Suppressor macrophage treated with lipopolysaccharide for 1 hour (primary cell): ENCODE measurements around the gene NLRC5.
"Not testable (repeated sequence)": the region's sequence is repeated elsewhere in the genome, so short reads cannot be mapped to it uniquely, and the experiment has no call there.

ENCODE experiments used
- DNase-seq, 3 donors: peaks; one replicate each; pipeline ENCODE4 v3.0.0-alpha.2; 2020 to 2022

Gene NLRC5

DNA sequence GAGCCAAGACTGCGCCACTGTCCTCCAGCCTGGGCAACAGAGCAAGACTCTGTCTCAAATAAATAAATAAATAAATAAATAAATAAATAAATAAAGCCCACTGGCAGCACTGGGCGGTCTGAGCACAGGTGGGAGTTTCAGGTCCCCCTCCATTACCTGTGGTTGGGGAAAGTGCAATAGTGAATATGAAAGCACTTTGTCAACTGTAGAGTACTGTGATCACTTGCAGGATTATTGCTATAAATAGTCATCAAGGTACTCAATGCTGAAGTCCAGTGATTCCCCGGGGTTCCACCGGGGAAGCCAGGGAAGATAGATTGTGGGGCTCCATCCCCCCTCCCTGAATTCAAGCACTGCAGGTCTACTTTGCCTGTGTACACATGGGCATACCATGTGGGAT lies 60.3 kb downstream of the NLRC5 start:
- no peak for DNase-seq

- DNase-seq, result peak; percentile 85 to 89 (median 89)
Observed at GRCh38 chr16:57051696-57052228, 62.4 kb downstream of the NLRC5 start.

GRCh38 chr16:57053206-57053605 lies 63.8 kb downstream of the NLRC5 start:
- no peak for DNase-seq

GRCh38 chr16:57054338-57054737 lies 65.0 kb downstream of the NLRC5 start:
- no peak for DNase-seq

GRCh38 chr16:57054771-57055170 lies 65.4 kb downstream of the NLRC5 start:
- DNase-seq, result no peak

DNA sequence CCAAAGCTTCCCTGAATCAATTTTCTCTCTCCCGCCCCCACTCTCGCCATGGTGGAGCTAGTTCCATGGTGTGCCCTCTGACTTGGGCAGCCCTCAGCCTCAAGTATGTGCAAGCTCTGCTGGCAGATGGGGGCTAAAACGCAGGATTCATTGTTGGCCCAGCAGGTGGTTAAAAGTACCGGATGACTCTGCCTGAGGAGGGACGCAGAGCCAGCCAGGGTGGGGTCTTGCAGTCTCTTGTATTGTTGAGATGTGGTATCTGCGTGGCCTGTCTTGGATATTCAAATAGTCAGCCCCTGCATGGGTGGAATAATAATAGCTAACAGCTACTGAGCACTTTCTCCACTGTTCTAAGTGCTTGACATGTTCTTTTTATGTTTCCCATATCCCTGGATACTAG lies 66.3 kb downstream of the NLRC5 start:
- no peak for DNase-seq

DNA sequence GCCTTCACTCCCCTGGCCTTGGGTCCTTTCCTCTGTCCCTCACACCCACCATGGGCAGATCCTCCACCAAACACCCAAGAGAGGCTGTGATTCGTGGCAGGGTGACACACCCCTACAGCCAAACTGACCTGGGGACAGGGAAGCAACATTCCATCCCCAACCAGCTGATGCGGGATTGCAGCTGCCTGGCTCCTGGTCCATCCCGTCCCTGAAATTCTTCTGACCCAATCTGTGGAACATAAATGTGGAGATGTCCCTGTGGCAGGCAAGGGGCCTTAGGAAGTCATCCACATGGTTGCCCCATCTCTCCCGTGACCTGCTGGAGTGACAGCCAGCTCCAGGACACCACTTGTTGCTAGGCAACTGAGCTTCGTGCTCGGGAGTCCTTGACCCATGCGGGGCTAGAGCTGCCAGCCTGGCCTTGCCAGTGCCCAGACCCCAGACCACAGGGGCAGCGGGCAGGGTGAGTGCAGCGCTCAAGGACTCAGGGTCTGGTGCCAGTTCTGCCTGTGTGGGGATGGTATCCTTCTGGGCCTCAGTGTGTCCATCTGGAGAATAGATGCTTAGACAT lies 69.0 kb downstream of the NLRC5 start:
- DNase-seq, result no peak

GRCh38 chr16:57060323-57061083 lies 71.1 kb downstream of the NLRC5 start:
- DNase-seq, result no peak

GRCh38 chr16:57061084-57061905 lies 71.9 kb downstream of the NLRC5 start:
- peak; percentile 43 to 75 (median 71) for DNase-seq

DNA sequence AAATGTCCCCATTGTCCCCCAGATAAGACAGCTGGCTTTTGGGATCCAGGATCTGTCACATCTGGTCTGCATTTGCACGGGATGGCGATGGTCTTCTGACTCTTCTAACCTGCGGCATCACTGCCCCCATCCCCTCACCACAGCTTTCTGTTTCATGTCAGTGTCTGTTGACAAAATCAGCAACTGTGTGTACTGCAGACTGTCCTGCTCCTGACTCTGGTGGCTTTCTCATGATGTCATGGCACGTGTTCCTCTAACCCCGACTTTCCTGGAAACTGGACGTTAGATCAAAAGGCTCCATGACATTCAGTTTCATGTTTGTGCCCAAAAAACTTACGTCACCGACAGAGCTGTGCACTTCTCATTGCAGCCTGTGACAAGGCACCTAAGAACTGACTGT lies 73.0 kb downstream of the NLRC5 start:
- peak; percentile 66 to 91 (median 75) for DNase-seq

GRCh38 chr16:57063189-57063588 lies 73.8 kb downstream of the NLRC5 start:
- not testable (repeated sequence) for DNase-seq

- no peak for DNase-seq
Observed at GRCh38 chr16:57064995-57065394, 75.6 kb downstream of the NLRC5 start.

- no peak for DNase-seq
Observed at GRCh38 chr16:57066625-57067024, 77.3 kb downstream of the NLRC5 start.

DNA sequence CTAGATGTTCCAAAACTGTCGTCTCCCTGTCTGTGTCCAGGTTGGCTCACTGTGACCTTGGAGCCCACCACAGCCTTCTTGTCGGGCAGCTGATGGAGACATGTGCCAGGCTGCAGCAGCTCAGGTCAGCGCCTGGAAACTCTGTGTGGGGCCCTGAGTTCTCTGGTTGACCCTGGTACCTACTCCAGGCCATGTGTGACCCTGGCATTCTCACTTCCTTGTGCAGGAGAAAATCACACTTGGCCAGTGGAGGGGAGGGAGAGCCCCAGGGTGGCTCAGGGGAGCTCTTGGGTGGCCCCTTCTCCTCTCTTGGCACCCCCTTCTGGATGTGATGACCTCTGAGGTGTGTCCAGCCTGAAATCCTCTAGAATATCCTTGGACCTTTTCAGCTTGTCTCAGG lies 78.0 kb downstream of the NLRC5 start:
- DNase-seq, result no peak

DNA sequence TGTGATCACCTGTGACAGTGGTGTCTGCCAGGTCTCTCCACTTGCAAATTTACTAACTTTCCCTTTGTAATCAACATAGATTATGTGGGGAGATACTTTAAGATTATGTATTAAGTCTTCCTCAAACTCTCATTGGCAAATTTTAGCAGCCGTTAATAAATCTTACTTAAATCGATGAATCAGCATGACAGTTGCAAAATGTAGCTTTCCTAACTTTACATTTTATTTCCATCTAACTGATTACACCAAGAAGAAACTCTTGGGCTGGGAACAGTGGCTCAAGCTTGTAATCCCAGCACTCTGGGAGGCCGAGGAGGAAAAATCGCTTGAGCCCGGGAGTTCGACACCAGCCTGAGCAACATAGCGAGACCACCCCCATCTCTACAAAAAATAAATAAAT lies 79.7 kb downstream of the NLRC5 start:
- DNase-seq, result peak in 1 of 3 donors; percentile 32

DNA sequence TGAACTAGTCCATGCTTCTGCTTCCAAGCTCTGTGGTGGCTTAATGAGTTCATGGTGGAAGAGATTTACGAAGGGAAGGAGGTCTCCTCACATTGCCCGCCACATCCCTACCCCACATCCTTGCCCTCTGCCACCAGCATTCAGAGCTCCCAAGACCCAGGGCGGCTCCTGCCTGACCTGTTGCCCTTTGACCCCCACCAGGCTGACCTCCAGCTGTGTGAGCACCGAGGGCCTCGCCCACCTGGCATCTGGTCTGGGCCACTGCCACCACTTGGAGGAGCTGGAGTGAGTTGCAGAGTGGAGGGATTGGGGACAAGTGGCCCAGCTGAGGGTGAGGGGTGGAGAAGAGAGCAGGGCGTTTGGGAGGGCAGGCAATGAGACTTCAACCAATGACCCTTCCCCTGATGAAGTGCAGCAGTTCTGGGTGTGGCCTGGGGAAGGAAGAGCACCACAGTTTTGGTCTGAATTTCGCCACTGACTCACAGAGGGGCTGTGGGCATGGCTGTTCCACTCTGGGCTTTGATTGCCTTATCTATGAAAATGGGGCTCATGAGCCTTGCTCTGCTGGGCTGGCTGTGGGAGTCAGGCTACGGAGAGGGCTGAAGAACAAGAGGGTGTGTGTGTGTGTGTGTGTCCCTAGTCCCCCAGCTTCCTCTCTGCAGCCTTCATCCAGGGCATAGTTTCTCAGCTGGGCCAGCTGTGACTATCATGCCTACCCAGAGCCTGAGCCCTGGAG lies 80.4 kb downstream of the NLRC5 start:
- DNase-seq, result peak; percentile 38 to 46 (median 40)

DNA sequence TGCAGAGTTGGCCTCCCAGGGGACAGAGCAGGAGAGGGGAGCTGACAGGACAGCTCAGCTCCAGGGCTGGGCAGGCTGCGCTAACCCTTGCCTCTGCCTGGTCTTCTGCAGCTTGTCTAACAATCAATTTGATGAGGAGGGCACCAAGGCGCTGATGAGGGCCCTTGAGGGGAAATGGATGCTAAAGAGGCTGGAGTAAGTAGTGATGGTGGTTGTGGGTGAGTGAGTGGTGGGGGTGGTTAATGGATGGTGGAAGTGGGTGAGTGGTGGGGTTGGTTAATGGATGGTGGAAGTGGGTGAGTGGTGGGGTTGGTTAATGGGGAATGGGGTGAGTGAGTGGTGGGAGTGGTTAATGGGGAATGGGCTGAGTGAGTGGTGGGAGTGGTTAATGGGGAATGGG lies 81.1 kb downstream of the NLRC5 start:
- DNase-seq, result no peak

GRCh38 chr16:57071081-57071732 lies 81.8 kb downstream of the NLRC5 start:
- DNase-seq, result peak; percentile 25 to 52 (median 42)

DNA sequence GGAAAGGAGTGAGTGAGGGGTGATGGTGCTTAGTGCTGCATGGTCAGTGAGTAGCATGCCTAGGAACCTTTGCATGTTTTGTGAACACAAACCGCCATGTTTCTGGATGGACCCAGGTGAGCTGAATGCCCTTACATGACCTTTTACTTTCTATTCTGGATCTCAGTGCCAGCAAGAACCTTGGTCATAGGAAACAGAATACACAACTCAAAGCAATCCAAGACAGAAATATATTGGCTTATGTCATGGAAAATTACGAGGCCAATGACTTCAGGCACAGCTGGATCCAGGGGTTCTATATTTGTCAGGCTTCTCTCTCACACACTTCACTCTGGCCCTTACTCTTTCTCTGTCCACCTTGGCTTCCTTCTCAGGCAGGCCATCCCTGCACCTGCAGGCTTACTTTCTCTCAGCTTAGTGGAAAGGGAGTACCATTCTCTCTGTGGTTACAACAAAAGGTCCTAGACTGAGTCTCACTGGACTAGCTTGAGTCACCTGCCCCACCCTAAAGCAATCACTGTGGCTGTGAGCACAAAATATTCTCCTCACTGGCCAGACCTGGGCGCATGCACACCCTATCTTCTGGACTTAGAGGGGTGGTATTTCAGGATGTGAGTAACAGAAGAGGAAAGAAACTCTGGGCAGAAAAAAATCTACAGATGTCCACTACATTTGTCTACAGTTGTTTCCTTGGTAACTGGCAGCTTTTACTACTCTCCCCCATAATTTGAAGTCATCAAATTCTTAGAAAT lies 82.7 kb downstream of the NLRC5 start:
- DNase-seq, result no peak

- DNase-seq, result no peak
Observed at GRCh38 chr16:57072616-57073275, 83.4 kb downstream of the NLRC5 start.

DNA sequence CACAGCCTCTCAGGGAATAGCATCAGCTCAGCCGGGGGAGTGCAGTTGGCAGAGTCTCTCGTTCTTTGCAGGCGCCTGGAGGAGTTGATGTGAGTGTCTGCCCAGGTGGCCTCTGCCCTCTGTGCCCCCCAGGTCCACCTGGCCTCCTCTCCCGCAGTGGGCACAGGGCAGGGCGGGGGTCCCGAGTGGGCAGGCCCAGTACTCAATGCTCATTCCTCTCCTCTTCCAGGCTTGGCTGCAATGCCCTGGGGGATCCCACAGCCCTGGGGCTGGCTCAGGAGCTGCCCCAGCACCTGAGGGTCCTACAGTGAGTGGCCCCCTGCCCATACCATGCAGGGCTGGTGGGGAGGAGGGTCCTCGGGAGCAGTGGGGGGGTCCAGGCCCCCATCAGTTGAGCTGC lies 88.4 kb downstream of the NLRC5 start:
- no peak for DNase-seq
